DOHH2 (cell line): ENCODE results near the gene ZNF383.

ENCODE experiments used
- H3F3A ChIP-seq: fragments of 200-600 bp; sonication (generic), shearing (Covaris generic); 2 replicates; pipeline ENCODE4 v1.6.0; 2016; ENCODE audit warnings: antibody characterized with exemption, mild to moderate bottlenecking; ENCODE audit not compliant: control insufficient read depth, insufficient read depth
- H3K27ac ChIP-seq: fragments of 200-600 bp; sonication (generic); 2 replicates; pipeline ENCODE4 v1.5.1; 2014; ENCODE audit warnings: low read depth, mild to moderate bottlenecking, low read length, moderate library complexity
- H3K27me3 ChIP-seq: fragments of 200-600 bp; sonication (generic); 2 replicates; pipeline ENCODE4 v1.6.1; 2014; ENCODE audit warnings: mild to moderate bottlenecking, low read length, mixed read lengths; ENCODE audit not compliant: control insufficient read depth
- H3K36me3 ChIP-seq: fragments of 200-600 bp; sonication (generic); 2 replicates; pipeline ENCODE4 v1.6.1; 2014; ENCODE audit warnings: mild to moderate bottlenecking, low read length, moderate library complexity, mixed read lengths; ENCODE audit not compliant: control insufficient read depth
- H3K4me1 ChIP-seq: fragments of 200-600 bp; sonication (generic); 2 replicates; pipeline ENCODE4 v1.6.1; 2014; ENCODE audit warnings: mild to moderate bottlenecking, low read length, mixed read lengths; ENCODE audit not compliant: control insufficient read depth
- H3K4me2 ChIP-seq: fragments of 200-600 bp; sonication (generic); 2 replicates; pipeline ENCODE4 v1.6.0; 2014; ENCODE audit warnings: mild to moderate bottlenecking, low read length, moderate library complexity
- H3K4me3 ChIP-seq: fragments of 200-600 bp; sonication (generic); 2 replicates; pipeline ENCODE4 v1.5.1; 2014; ENCODE audit warnings: mild to moderate bottlenecking, low read length, mixed read lengths
- H3K79me2 ChIP-seq: fragments of 200-600 bp; sonication (generic); 2 replicates; pipeline ENCODE4 v1.6.1; 2014; ENCODE audit warnings: mild to moderate bottlenecking, low read length, mixed read lengths; ENCODE audit not compliant: control insufficient read depth
- H3K9me2 ChIP-seq: fragments of 200-600 bp; sonication (generic); replicated peaks from 2 replicates; pipeline ENCODE4 v1.6.1; 2014; ENCODE audit warnings: mild to moderate bottlenecking, low read length, mixed read lengths; ENCODE audit not compliant: control insufficient read depth
- H3K9me3 ChIP-seq: fragments of 200-600 bp; sonication (generic); 2 replicates; pipeline ENCODE4 v1.6.1; 2014; ENCODE audit warnings: antibody characterized with exemption, low read length, mixed read lengths; ENCODE audit not compliant: control insufficient read depth, insufficient read depth
- H4K20me1 ChIP-seq: fragments of 200-600 bp; sonication (generic); 2 replicates; pipeline ENCODE4 v1.6.0; 2014; ENCODE audit warnings: low read depth, mild to moderate bottlenecking, antibody characterized with exemption, low read length, moderate library complexity; ENCODE audit not compliant: control insufficient read depth, insufficient read depth
- EZH2phosphoT487 ChIP-seq: fragments of 200-600 bp; sonication (generic); IDR thresholded peaks from 2 replicates; pipeline ENCODE4 v1.6.1; 2017; ENCODE audit warnings: borderline replicate concordance, mild to moderate bottlenecking, antibody characterized with exemption, low read length, moderate library complexity, mixed read lengths
- TF ChIP-seq, protein P1 (sequence below): fragments of 200-600 bp; sonication (generic); IDR thresholded peaks from one replicate; pipeline ENCODE4 v1.5.1; 2014; ENCODE audit warnings: antibody characterized with exemption, mild to moderate bottlenecking, low read depth, low read length; ENCODE audit not compliant: poor library complexity, severe bottlenecking

ZNF383 gene

DNA sequence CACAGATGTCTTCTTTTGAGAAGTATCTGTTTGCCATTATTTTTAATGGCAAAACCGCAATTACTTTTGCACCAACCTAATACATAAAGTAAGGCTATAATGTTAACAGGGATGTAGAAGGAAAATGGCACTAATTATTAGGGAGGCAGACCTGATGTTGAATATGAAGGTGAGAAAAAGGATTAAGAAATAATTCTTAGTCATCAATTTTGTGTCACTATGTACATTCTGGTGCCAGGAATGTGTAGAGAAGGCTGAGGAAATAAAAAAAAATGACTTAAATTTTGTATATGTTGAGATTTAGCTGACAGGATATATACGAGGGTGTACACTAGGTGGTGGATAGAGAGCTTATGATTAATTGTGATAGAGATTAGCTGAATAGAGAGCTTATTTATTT lies 20.2 kb upstream of the ZNF383 start:
- H3K27ac ChIP-seq = no peak overlapping the region
- no peaks in the 10 kb centered on the region for H3K4me1 ChIP-seq
- H3K9me3 ChIP-seq = no peaks in the 10 kb centered on the region
- H3K4me2 ChIP-seq = no peak overlapping the region
- H3K27me3 ChIP-seq = no peaks in the 10 kb centered on the region
- H3F3A ChIP-seq = no peaks in the 10 kb centered on the region
- H3K36me3 ChIP-seq = no peaks in the 10 kb centered on the region
- H3K79me2 ChIP-seq = no peaks in the 10 kb centered on the region
- no peaks in the 10 kb centered on the region for H4K20me1 ChIP-seq
- H3K9me2 ChIP-seq = no peaks in the 10 kb centered on the region
- H3K4me3 ChIP-seq = no peak overlapping the region
- no peak for TF ChIP-seq EZH2phosphoT487
- TF ChIP-seq, protein P1, sequence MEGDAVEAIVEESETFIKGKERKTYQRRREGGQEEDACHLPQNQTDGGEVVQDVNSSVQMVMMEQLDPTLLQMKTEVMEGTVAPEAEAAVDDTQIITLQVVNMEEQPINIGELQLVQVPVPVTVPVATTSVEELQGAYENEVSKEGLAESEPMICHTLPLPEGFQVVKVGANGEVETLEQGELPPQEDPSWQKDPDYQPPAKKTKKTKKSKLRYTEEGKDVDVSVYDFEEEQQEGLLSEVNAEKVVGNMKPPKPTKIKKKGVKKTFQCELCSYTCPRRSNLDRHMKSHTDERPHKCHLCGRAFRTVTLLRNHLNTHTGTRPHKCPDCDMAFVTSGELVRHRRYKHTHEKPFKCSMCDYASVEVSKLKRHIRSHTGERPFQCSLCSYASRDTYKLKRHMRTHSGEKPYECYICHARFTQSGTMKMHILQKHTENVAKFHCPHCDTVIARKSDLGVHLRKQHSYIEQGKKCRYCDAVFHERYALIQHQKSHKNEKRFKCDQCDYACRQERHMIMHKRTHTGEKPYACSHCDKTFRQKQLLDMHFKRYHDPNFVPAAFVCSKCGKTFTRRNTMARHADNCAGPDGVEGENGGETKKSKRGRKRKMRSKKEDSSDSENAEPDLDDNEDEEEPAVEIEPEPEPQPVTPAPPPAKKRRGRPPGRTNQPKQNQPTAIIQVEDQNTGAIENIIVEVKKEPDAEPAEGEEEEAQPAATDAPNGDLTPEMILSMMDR = no peak

GRCh38 chr19:37217480-37217774 lies 587 bp upstream of the ZNF383 start:
- peaks cover 31% of the 10 kb centered on the region for H3K9me3 ChIP-seq
- peak overlapping the region; percentile 95 for H3K4me2 ChIP-seq
- peaks cover 26% of the 10 kb centered on the region for H3K79me2 ChIP-seq
- TF ChIP-seq EZH2phosphoT487 = no peak
- TF ChIP-seq, protein P1 = no peak
- H3K4me3 ChIP-seq = peak overlapping the region; percentile 99
- H3K27me3 ChIP-seq = no peaks in the 10 kb centered on the region
- H3K9me2 ChIP-seq = no peaks in the 10 kb centered on the region
- H4K20me1 ChIP-seq = no peaks in the 10 kb centered on the region
- peaks cover 8% of the 10 kb centered on the region for H3K4me1 ChIP-seq
- H3K27ac ChIP-seq = peak overlapping the region; percentile 68; the same call in 1 of the 2 replicates
- peaks cover 25% of the 10 kb centered on the region for H3K36me3 ChIP-seq
- H3F3A ChIP-seq = peaks cover 3% of the 10 kb centered on the region; the same call in 1 of the 2 replicates

- TF ChIP-seq EZH2phosphoT487 = no peak
- TF ChIP-seq, protein P1 = no peak
- peaks cover 3% of the 10 kb centered on the region; the same call in 1 of the 2 replicates for H3F3A ChIP-seq
- no peaks in the 10 kb centered on the region for H3K27me3 ChIP-seq
- peaks cover 25% of the 10 kb centered on the region for H3K9me3 ChIP-seq
- H3K79me2 ChIP-seq = peaks cover 26% of the 10 kb centered on the region
- H3K4me3 ChIP-seq = peak overlapping the region; percentile 99
- peak overlapping the region; percentile 68 for H3K27ac ChIP-seq
- H4K20me1 ChIP-seq = no peaks in the 10 kb centered on the region
- no peaks in the 10 kb centered on the region for H3K9me2 ChIP-seq
- H3K4me2 ChIP-seq = peak overlapping the region; percentile 95
- peaks cover 8% of the 10 kb centered on the region for H3K4me1 ChIP-seq
- peaks cover 28% of the 10 kb centered on the region for H3K36me3 ChIP-seq
Observed at GRCh38 chr19:37218592-37218935, 550 bp downstream of the ZNF383 start.

- no peaks in the 10 kb centered on the region for H3K27me3 ChIP-seq
- no peak overlapping the region for H3K4me3 ChIP-seq
- peaks cover 23% of the 10 kb centered on the region for H3K9me3 ChIP-seq
- no peaks in the 10 kb centered on the region for H3K9me2 ChIP-seq
- H3K79me2 ChIP-seq = peaks cover 26% of the 10 kb centered on the region
- peaks cover 30% of the 10 kb centered on the region for H3K36me3 ChIP-seq
- H3K4me1 ChIP-seq = peaks cover 8% of the 10 kb centered on the region
- no peak overlapping the region for H3K27ac ChIP-seq
- H3K4me2 ChIP-seq = no peak overlapping the region
- no peak for TF ChIP-seq EZH2phosphoT487
- TF ChIP-seq, protein P1 = no peak
- H4K20me1 ChIP-seq = no peaks in the 10 kb centered on the region
- peaks cover 3% of the 10 kb centered on the region; the same call in 1 of the 2 replicates for H3F3A ChIP-seq
Observed at GRCh38 chr19:37220383-37220782, 2.4 kb downstream of the ZNF383 start.
